ENCODE measurements around the gene ATXN7L1.

Gene ATXN7L1

GRCh38 chr7:105814481-105814880, 61.9 kb downstream of the ATXN7L1 start:
- Histone ChIP-seq H3K36me3 (replicated peaks) (no peaks in the 10 kb centered on the region), H3K27ac (no peak overlapping the region), H3K27me3 (replicated peaks) (no peaks in the 10 kb centered on the region), H3K4me3 (ENCODE audit: low read depth, low read length) (no peak overlapping the region)
- in situ Hi-C loops (cut with HindIII; ENCODE audit: low pct_ligation_motif_present, low sequenced_read_pairs), result no loop called here
- TF ChIP-seq CTCF (IDR thresholded peaks at IDR 0.05; ENCODE audit: low read depth, low read length, missing control alignments), result no peak
- no peak for DNase-seq

GRCh38 chr7:105811189-105811847, 65.1 kb downstream of the ATXN7L1 start:
- no peaks in the 10 kb centered on the region for H3K27me3 ChIP-seq (replicated peaks)
- H3K27ac ChIP-seq, result no peak overlapping the region
- H3K36me3 ChIP-seq (replicated peaks), result no peaks in the 10 kb centered on the region
- DNase-seq, result no peak
- no peak overlapping the region for H3K4me3 ChIP-seq (ENCODE audit: low read depth, low read length)
- TF ChIP-seq CTCF (IDR thresholded peaks at IDR 0.05; ENCODE audit: low read depth, low read length, missing control alignments), result no peak
- in situ Hi-C loops (cut with HindIII; ENCODE audit: low pct_ligation_motif_present, low sequenced_read_pairs), result no loop called here

- DNase-seq, result no peak
- in situ Hi-C loops (cut with HindIII; ENCODE audit: low pct_ligation_motif_present, low sequenced_read_pairs), result no loop called here
- Histone ChIP-seq H3K36me3 (replicated peaks) (no peaks in the 10 kb centered on the region), H3K27me3 (replicated peaks) (no peaks in the 10 kb centered on the region), H3K27ac (no peak overlapping the region), H3K4me3 (ENCODE audit: low read depth, low read length) (no peak overlapping the region)
- no peak for TF ChIP-seq CTCF (IDR thresholded peaks at IDR 0.05; ENCODE audit: low read depth, low read length, missing control alignments)
Measured at GRCh38 chr7:105810556-105810955, 65.8 kb downstream of the ATXN7L1 start.

- no peak for TF ChIP-seq CTCF (IDR thresholded peaks at IDR 0.05; ENCODE audit: low read depth, low read length, missing control alignments)
- in situ Hi-C loops (cut with HindIII; ENCODE audit: low pct_ligation_motif_present, low sequenced_read_pairs), result no loop called here
- Histone ChIP-seq H3K4me3 (ENCODE audit: low read depth, low read length) (no peak overlapping the region), H3K27ac (no peak overlapping the region), H3K27me3 (replicated peaks) (no peaks in the 10 kb centered on the region), H3K36me3 (replicated peaks) (no peaks in the 10 kb centered on the region)
- peak; percentile 67 for DNase-seq
Measured at GRCh38 chr7:105808703-105809590, 67.5 kb downstream of the ATXN7L1 start.

- Histone ChIP-seq H3K27ac (no peak overlapping the region), H3K4me3 (ENCODE audit: low read depth, low read length) (no peak overlapping the region), H3K36me3 (replicated peaks) (no peaks in the 10 kb centered on the region), H3K27me3 (replicated peaks) (no peaks in the 10 kb centered on the region)
- no peak for TF ChIP-seq CTCF (IDR thresholded peaks at IDR 0.05; ENCODE audit: low read depth, low read length, missing control alignments)
- DNase-seq, result no peak
- in situ Hi-C loops (cut with HindIII; ENCODE audit: low pct_ligation_motif_present, low sequenced_read_pairs), result no loop called here
Measured at GRCh38 chr7:105808209-105808608, 68.2 kb downstream of the ATXN7L1 start.
